GM18907 (cell line): Measurements from ENCODE around the gene CUX1.

Experiments
- ATAC-seq: cut with Tn5 transposase; IDR thresholded peaks from one replicate; pipeline ENCODE4 v1.9.1; 2021; ENCODE audit warnings: mild to moderate bottlenecking, moderate library complexity; ENCODE audit not compliant: unreplicated experiment

The CUX1 gene

GRCh38 chr7:101891936-101892640 lies 74.7 kb downstream of the CUX1 start:
- ATAC-seq, result no peak

- ATAC-seq, result no peak
These were observed 76.1 kb downstream of the CUX1 start for GRCh38 chr7:101893341-101894082.

GRCh38 chr7:101896316-101896715 lies 78.9 kb downstream of the CUX1 start:
- ATAC-seq, result no peak

GRCh38 chr7:101896941-101897340 lies 79.5 kb downstream of the CUX1 start:
- no peak for ATAC-seq

- ATAC-seq, result no peak
These were observed 80.7 kb downstream of the CUX1 start for GRCh38 chr7:101898106-101898505.

GRCh38 chr7:101899616-101900015 lies 82.2 kb downstream of the CUX1 start:
- no peak for ATAC-seq

- ATAC-seq, result no peak
These were observed 82.7 kb downstream of the CUX1 start for GRCh38 chr7:101900103-101900502.

- no peak for ATAC-seq
These were observed 84.5 kb downstream of the CUX1 start for GRCh38 chr7:101901661-101902491.

GRCh38 chr7:101902680-101903514 lies 85.5 kb downstream of the CUX1 start:
- no peak for ATAC-seq

GRCh38 chr7:101903515-101903868 lies 86.1 kb downstream of the CUX1 start:
- ATAC-seq, result no peak

GRCh38 chr7:101904019-101904418 lies 86.6 kb downstream of the CUX1 start:
- no peak for ATAC-seq

- ATAC-seq, result no peak
These were observed 87.9 kb downstream of the CUX1 start for GRCh38 chr7:101905203-101905865.

- no peak for ATAC-seq
These were observed 89.1 kb downstream of the CUX1 start for GRCh38 chr7:101906291-101907240.

GRCh38 chr7:101910991-101911799 lies 93.8 kb downstream of the CUX1 start:
- ATAC-seq, result no peak

GRCh38 chr7:101911800-101912715 lies 94.6 kb downstream of the CUX1 start:
- ATAC-seq, result no peak

GRCh38 chr7:101912716-101913110 lies 95.3 kb downstream of the CUX1 start:
- no peak for ATAC-seq

- no peak for ATAC-seq
These were observed 95.9 kb downstream of the CUX1 start for GRCh38 chr7:101913247-101913721.
